Brain microvascular endothelial cell (primary cell): ENCODE measurements around the gene RASGRF1.

Experiments used
- DNase-seq: peaks from one replicate; pipeline ENCODE4 v3.0.0-alpha.2; 2020
- H3K27ac ChIP-seq: fragments of 250-450 bp; sonication (Bioruptor Pico); 2 replicates; pipeline ENCODE4 v1.5.1; 2020; ENCODE audit warnings: mild to moderate bottlenecking, moderate library complexity
- H3K27me3 ChIP-seq: fragments of 250-450 bp; sonication (Bioruptor Pico); replicated peaks from 2 replicates; pipeline ENCODE4 v1.5.1; 2020; ENCODE audit warnings: mild to moderate bottlenecking
- H3K36me3 ChIP-seq: fragments of 250-450 bp; sonication (Bioruptor Pico); replicated peaks from 2 replicates; pipeline ENCODE4 v1.5.1; 2020; ENCODE audit warnings: mild to moderate bottlenecking
- H3K4me3 ChIP-seq: 2 replicates; pipeline ENCODE4 v1.5.1; 2011; ENCODE audit warnings: low read depth, mild to moderate bottlenecking, control low read depth, low read length, moderate library complexity
- in situ Hi-C: cut with HindIII; loops from 2 replicates; pipeline ENCODE4 v1.10.0; 2017; ENCODE audit warnings: low sequenced_read_pairs, low pct_ligation_motif_present
- TF ChIP-seq, protein P1 (sequence below): IDR thresholded peaks from 2 replicates; pipeline ENCODE4 v1.5.1; 2011; ENCODE audit warnings: low read depth, mild to moderate bottlenecking, moderate library complexity, low read length, control low read depth, inconsistent platforms; ENCODE audit errors: missing control alignments

RASGRF1 gene

DNA sequence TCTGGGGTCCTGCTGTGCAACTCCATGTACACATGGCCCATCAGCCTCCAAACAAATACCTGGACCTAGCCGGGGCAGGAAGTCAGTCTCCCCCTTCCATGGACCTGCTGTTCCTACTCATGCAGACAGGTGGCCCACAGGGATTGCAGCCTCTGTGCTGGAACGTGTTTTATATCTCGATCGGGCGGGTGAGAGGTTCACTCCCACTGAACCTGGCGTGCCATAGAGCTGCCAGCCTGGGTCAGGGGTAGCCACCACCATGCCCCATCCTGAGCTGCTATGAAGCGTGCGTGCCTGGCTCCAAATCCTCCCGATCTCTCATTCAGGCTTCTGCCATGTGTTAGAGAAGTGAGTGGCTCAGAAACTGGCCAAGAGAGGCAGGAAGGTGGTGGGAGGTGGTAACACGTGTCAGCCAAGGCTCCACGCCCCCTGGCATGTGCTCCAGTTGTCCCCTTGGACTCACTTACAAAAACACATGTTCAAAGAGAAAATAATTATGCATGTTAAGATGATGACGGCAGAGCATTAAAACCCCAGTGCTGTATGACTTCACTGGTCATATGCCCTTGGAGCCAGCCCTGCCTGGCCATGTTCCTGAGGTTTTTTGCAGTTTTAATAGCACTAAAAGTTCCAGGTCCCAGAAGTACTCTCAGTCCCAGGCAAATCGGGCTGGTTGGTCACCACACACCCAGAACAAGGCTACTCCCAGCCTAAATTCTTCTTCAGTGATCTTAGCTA lies 176.4 kb downstream of the RASGRF1 start:
- Histone ChIP-seq H3K27me3 (no peaks in the 10 kb centered on the region), H3K27ac (no peak overlapping the region), H3K4me3 (no peak overlapping the region), H3K36me3 (peaks cover 59% of the 10 kb centered on the region)
- in situ Hi-C loops, result no loop called here
- DNase-seq, result no peak
- TF ChIP-seq, protein P1, sequence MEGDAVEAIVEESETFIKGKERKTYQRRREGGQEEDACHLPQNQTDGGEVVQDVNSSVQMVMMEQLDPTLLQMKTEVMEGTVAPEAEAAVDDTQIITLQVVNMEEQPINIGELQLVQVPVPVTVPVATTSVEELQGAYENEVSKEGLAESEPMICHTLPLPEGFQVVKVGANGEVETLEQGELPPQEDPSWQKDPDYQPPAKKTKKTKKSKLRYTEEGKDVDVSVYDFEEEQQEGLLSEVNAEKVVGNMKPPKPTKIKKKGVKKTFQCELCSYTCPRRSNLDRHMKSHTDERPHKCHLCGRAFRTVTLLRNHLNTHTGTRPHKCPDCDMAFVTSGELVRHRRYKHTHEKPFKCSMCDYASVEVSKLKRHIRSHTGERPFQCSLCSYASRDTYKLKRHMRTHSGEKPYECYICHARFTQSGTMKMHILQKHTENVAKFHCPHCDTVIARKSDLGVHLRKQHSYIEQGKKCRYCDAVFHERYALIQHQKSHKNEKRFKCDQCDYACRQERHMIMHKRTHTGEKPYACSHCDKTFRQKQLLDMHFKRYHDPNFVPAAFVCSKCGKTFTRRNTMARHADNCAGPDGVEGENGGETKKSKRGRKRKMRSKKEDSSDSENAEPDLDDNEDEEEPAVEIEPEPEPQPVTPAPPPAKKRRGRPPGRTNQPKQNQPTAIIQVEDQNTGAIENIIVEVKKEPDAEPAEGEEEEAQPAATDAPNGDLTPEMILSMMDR, result peak; percentile 63

DNA sequence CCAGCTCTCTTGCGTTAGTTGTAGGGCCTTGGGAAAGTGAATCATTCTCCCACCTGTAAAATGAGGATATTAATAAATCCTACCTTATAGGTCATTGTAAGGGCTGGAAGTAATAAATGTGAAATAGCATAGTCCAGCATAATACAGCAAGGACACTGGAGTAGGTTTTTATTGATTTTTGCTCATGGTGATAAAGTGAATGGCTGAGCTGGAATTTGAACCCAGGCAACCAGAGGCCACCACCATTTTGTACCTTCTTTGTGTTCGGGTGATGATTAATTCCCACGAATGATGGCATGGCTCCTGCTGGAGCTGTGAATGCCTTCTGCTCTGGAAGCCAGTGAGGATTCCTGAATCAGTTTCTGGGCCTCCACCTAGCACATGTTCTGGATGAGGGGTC lies 177.6 kb downstream of the RASGRF1 start:
- TF ChIP-seq, protein P1, result no peak
- peaks cover 57% of the 10 kb centered on the region for H3K36me3 ChIP-seq
- in situ Hi-C loops, result no loop called here
- no peak overlapping the region for H3K4me3 ChIP-seq
- DNase-seq, result no peak
- no peaks in the 10 kb centered on the region for H3K27me3 ChIP-seq
- H3K27ac ChIP-seq, result no peak overlapping the region

GRCh38 chr15:78912316-78912715 lies 178.3 kb downstream of the RASGRF1 start:
- TF ChIP-seq, protein P1, result no peak
- Histone ChIP-seq H3K27ac (no peak overlapping the region), H3K4me3 (no peak overlapping the region), H3K36me3 (peaks cover 57% of the 10 kb centered on the region), H3K27me3 (no peaks in the 10 kb centered on the region)
- no peak for DNase-seq
- in situ Hi-C loops, result no loop called here

- Histone ChIP-seq H3K27me3 (no peaks in the 10 kb centered on the region), H3K27ac (no peak overlapping the region), H3K36me3 (peaks cover 62% of the 10 kb centered on the region), H3K4me3 (no peak overlapping the region)
- TF ChIP-seq, protein P1, result no peak
- no peak for DNase-seq
- in situ Hi-C loops, result no loop called here
Measured at GRCh38 chr15:78910271-78910670, 180.3 kb downstream of the RASGRF1 start.
